Breast epithelium (tissue), 3 donors: ENCODE measurements around the gene OMD.

Experiments used
- CTCF ChIP-seq, 3 donors: fragments of 450-650 bp; IDR thresholded peaks; one replicate each; pipeline ENCODE4 v1.5.1; 2016 to 2017; ENCODE audit warnings: antibody characterized with exemption in 3 of 3, mild to moderate bottlenecking in 3 of 3, moderate library complexity in 3 of 3
- POLR2A ChIP-seq: fragments of 450-650 bp; IDR thresholded peaks from one replicate; pipeline ENCODE4 v1.6.1; 2016; ENCODE audit warnings: antibody characterized with exemption, mild to moderate bottlenecking, moderate library complexity
- POLR2AphosphoS5 ChIP-seq, 3 donors: sonication (generic); formaldehyde crosslinking; IDR thresholded peaks; one replicate each; pipeline ENCODE4 v1.6.1; 2017; ENCODE audit warnings: antibody characterized with exemption in 3 of 3

- TF ChIP-seq CTCF (IDR thresholded peaks at IDR 0.05) (no peak), POLR2A (no peak), POLR2AphosphoS5 (IDR thresholded peaks at IDR 0.05) (no peak)
Observed at GRCh38 chr9:92455217-92455616, 30.9 kb upstream of the OMD start.
